ENCODE data around the gene PLA2G6. TPM values are rescaled to one million over a fixed set of nuclear protein-coding genes. Genes with fewer than 3 reads are reported as not detected.

The PLA2G6 gene
- total RNA-seq, 1 experiment from 2014 or later: 24.1 TPM

DNA sequence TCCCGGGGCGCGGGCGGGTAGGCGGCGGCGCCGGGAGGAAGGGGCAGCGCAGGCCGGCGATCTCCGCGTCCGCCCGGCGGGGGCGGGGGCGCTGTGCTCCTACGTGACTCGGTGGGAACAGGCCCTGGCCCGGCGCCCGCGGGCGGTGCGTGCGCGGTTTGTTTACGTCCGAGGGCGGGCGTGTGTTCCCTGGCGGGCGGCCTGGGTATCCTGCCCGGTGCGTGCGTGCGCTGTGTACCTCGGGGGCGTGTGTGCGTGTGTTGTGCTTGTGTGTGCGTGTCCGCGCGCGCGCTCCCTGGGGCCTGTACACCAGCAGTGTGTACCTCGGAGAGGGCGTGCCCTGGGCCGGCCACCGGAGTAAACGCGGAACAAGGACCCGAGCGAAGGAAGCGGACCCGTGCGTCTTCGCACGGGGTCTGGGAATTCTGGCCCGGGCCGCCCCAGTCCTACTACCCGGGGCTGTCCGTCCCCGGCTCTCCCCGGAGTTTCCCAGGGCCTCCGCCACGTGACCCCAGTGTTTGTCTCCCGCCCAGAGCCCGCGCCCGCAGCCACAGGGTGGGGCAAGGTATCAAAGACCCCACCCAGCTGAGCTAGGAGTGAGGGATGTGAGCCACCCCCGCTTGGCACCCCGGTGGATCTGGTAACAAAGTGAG, 20.9 kb upstream of the PLA2G6 start:
- Mint-ChIP-seq H3K27me3 (ENCODE audit: low read depth) (peaks cover 43% of the 10 kb centered on the region), H3K27ac (peak overlapping the region in 1 of 3 experiments; percentile 57; a peak in 1 of 7 replicates), H3K4me1 (peaks cover 16 to 20% of the 10 kb centered on the region in 2 experiments), H3K9me3 (no peaks in the 10 kb centered on the region; a peak in 1 of 5 replicates), H3K36me3 (ENCODE audit: insufficient read depth in 1 of 3, low read depth in 3 of 3) (no peaks in the 10 kb centered on the region), H3K4me3 (peak overlapping the region; percentile 80 to 90)
- Histone ChIP-seq H4K91ac (ENCODE audit: insufficient read length, low read depth, low read length) (no peak overlapping the region), H2BK5ac (ENCODE audit: insufficient read length, low read length) (no peak overlapping the region), H3K56ac (ENCODE audit: insufficient read length, low read depth, low read length) (no peak overlapping the region), H3K27me3 (ENCODE audit: insufficient read depth, low read length) (no peaks in the 10 kb centered on the region), H3K79me2 (ENCODE audit: insufficient read depth, low read length) (no peaks in the 10 kb centered on the region; the same call in 1 of the 2 replicates), H2BK120ac (ENCODE audit: low read depth, low read length, poor library complexity, severe bottlenecking) (no peak overlapping the region), H2AK5ac (ENCODE audit: insufficient read length, low read length) (no peak overlapping the region), H4K20me1 (ENCODE audit: control insufficient read depth, insufficient read depth, insufficient read length) (no peaks in the 10 kb centered on the region), H3K4me1 (ENCODE audit: insufficient read depth, low read length) (no peaks in the 10 kb centered on the region; the same call in 1 of the 2 replicates), H2AFZ (ENCODE audit: low read length) (no peak overlapping the region), H3K4me2 (ENCODE audit: insufficient read depth, insufficient read length, low read length) (peak overlapping the region; percentile 84), H4K5ac (ENCODE audit: insufficient read length, low read depth, low read length) (no peak overlapping the region), H3K23ac (ENCODE audit: insufficient read length, low read depth, low read length) (no peak overlapping the region), H3K14ac (ENCODE audit: insufficient read depth, low read length) (peak overlapping the region; percentile 80), H3K18ac (ENCODE audit: insufficient read length, low read depth, low read length) (peak overlapping the region; percentile 9), H3K79me1 (ENCODE audit: insufficient read depth, low read depth, low read length, poor library complexity, severe bottlenecking) (no peaks in the 10 kb centered on the region), H2BK20ac (ENCODE audit: low read depth, low read length, poor library complexity, severe bottlenecking) (no peak overlapping the region), H3T11ph (ENCODE audit: low read length) (no peak overlapping the region), H3K23me2 (ENCODE audit: insufficient read length, low read depth, low read length, poor library complexity, severe bottlenecking) (peaks cover 15% of the 10 kb centered on the region), H3K4ac (ENCODE audit: low read depth, low read length) (no peak overlapping the region), H3K9ac (ENCODE audit: extremely low read depth, insufficient read length, low read length) (peak overlapping the region; percentile 49), H3K27ac (ENCODE audit: insufficient read length, low read depth, low read length) (no peak overlapping the region), H3K9me3 (ENCODE audit: control insufficient read depth, low read depth, low read length) (no peaks in the 10 kb centered on the region), H2BK12ac (ENCODE audit: insufficient read length, low read depth, low read length) (no peak overlapping the region), H2BK15ac (ENCODE audit: low read depth, low read length) (no peak overlapping the region), H4K8ac (replicated peaks; ENCODE audit: insufficient read length, low read depth, low read length) (no peak overlapping the region)
- peak; percentile 43 for DNase-seq
- WGBS (ENCODE audit: extremely low coverage, insufficient read length, low lambda C conversion rate): no CpG with 5 or more reads among the region's 74 CpGs
- TF ChIP-seq, protein P1, sequence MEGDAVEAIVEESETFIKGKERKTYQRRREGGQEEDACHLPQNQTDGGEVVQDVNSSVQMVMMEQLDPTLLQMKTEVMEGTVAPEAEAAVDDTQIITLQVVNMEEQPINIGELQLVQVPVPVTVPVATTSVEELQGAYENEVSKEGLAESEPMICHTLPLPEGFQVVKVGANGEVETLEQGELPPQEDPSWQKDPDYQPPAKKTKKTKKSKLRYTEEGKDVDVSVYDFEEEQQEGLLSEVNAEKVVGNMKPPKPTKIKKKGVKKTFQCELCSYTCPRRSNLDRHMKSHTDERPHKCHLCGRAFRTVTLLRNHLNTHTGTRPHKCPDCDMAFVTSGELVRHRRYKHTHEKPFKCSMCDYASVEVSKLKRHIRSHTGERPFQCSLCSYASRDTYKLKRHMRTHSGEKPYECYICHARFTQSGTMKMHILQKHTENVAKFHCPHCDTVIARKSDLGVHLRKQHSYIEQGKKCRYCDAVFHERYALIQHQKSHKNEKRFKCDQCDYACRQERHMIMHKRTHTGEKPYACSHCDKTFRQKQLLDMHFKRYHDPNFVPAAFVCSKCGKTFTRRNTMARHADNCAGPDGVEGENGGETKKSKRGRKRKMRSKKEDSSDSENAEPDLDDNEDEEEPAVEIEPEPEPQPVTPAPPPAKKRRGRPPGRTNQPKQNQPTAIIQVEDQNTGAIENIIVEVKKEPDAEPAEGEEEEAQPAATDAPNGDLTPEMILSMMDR (conservative IDR thresholded peaks at IDR 0.05): peak; percentile 33; the same call in 2 of the 3 replicates

All from H9 (cell line).